Activated T-cell treated with anti-CD3 and anti-CD28 coated beads, Interleukin-2, amount 50 U/mL, for 4 hours (primary cell): ENCODE results near the gene MYOCD. TPM values are rescaled to one million over a fixed set of nuclear protein-coding genes. Genes with fewer than 3 reads are reported as not detected.
"Not testable (repeated sequence)": the region's sequence is repeated elsewhere in the genome, so short reads cannot be mapped to it uniquely, and the experiment has no call there.

Experiments used
- ATAC-seq, 2 donors: fragments of 200-7000 bp; cut with Tn5 transposase; one replicate each; pipeline ENCODE4 v1.10.0; 2021
- DNase-seq: peaks from one replicate; pipeline ENCODE4 v3.0.0-alpha.2; 2020
- H3K27me3 Mint-ChIP-seq: one replicate; pipeline ENCODE4 v1.8.0; 2021; ENCODE audit warnings: low read depth, mixed read lengths
- H3K36me3 Mint-ChIP-seq: one replicate; pipeline ENCODE4 v1.8.0; 2022; ENCODE audit warnings: mixed read lengths; ENCODE audit not compliant: insufficient read depth
- H3K4me1 Mint-ChIP-seq: one replicate; pipeline ENCODE4 v1.8.0; 2021; ENCODE audit warnings: low read depth, mixed read lengths
- H3K4me3 Mint-ChIP-seq: one replicate; pipeline ENCODE4 v1.8.0; 2021; ENCODE audit warnings: mild to moderate bottlenecking, moderate library complexity, mixed read lengths
- H3K9me3 Mint-ChIP-seq: one replicate; pipeline ENCODE4 v1.8.0; 2021; ENCODE audit warnings: mixed read lengths
- total RNA-seq, 3 donors: library from RNA; stranded (reverse); gene quantifications; one replicate each; pipeline ENCODE4 v1.2.1, GENCODE V29; 2021

The MYOCD gene
- total RNA-seq, 3 donors from 2014 or later, result 0.03 TPM; not detected in 2

- Mint-ChIP-seq H3K4me3 (no peak overlapping the region), H3K36me3 (no peaks in the 10 kb centered on the region), H3K4me1 (no peaks in the 10 kb centered on the region), H3K9me3 (no peaks in the 10 kb centered on the region), H3K27me3 (peaks cover 2% of the 10 kb centered on the region)
- DNase-seq, result no peak
- no peak for ATAC-seq
Observed at GRCh38 chr17:12632785-12633184, 32.9 kb upstream of the MYOCD start.

- ATAC-seq, result no peak
- no peaks in the 10 kb centered on the region for H3K36me3 Mint-ChIP-seq
- H3K9me3 Mint-ChIP-seq, result no peaks in the 10 kb centered on the region
- no peak overlapping the region for H3K4me3 Mint-ChIP-seq
- peaks cover 3% of the 10 kb centered on the region for H3K27me3 Mint-ChIP-seq
- no peaks in the 10 kb centered on the region for H3K4me1 Mint-ChIP-seq
- DNase-seq, result no peak
Observed at GRCh38 chr17:12634789-12635414, 30.8 kb upstream of the MYOCD start.

GRCh38 chr17:12635996-12636395 lies 29.7 kb upstream of the MYOCD start:
- DNase-seq, H3K27me3 Mint-ChIP-seq, H3K36me3 Mint-ChIP-seq, H3K4me3 Mint-ChIP-seq, ATAC-seq, H3K4me1 Mint-ChIP-seq, H3K9me3 Mint-ChIP-seq: not testable (repeated sequence)

- H3K9me3 Mint-ChIP-seq, result no peaks in the 10 kb centered on the region
- H3K4me1 Mint-ChIP-seq, result no peaks in the 10 kb centered on the region
- H3K36me3 Mint-ChIP-seq, result no peaks in the 10 kb centered on the region
- no peak for DNase-seq
- no peak overlapping the region for H3K4me3 Mint-ChIP-seq
- ATAC-seq, result no peak
- H3K27me3 Mint-ChIP-seq, result peaks cover 3% of the 10 kb centered on the region
Observed at GRCh38 chr17:12637015-12637414, 28.7 kb upstream of the MYOCD start.

GRCh38 chr17:12637745-12638651 lies 27.7 kb upstream of the MYOCD start:
- H3K9me3 Mint-ChIP-seq, result no peaks in the 10 kb centered on the region
- no peaks in the 10 kb centered on the region for H3K4me1 Mint-ChIP-seq
- no peak for ATAC-seq
- no peak overlapping the region for H3K4me3 Mint-ChIP-seq
- peaks cover 3% of the 10 kb centered on the region for H3K27me3 Mint-ChIP-seq
- DNase-seq, result no peak
- H3K36me3 Mint-ChIP-seq, result no peaks in the 10 kb centered on the region

GRCh38 chr17:12640364-12640763 lies 25.3 kb upstream of the MYOCD start:
- H3K9me3 Mint-ChIP-seq, result no peaks in the 10 kb centered on the region
- ATAC-seq, result no peak
- H3K27me3 Mint-ChIP-seq, result peaks cover 3% of the 10 kb centered on the region
- H3K36me3 Mint-ChIP-seq, result no peaks in the 10 kb centered on the region
- H3K4me3 Mint-ChIP-seq, result no peak overlapping the region
- H3K4me1 Mint-ChIP-seq, result no peaks in the 10 kb centered on the region
- DNase-seq, result no peak

GRCh38 chr17:12641084-12641483 lies 24.6 kb upstream of the MYOCD start:
- no peak for ATAC-seq
- H3K36me3 Mint-ChIP-seq, result no peaks in the 10 kb centered on the region
- H3K4me1 Mint-ChIP-seq, result no peaks in the 10 kb centered on the region
- H3K4me3 Mint-ChIP-seq, result no peak overlapping the region
- DNase-seq, result no peak
- H3K27me3 Mint-ChIP-seq, result peaks cover 3% of the 10 kb centered on the region
- peaks cover 1% of the 10 kb centered on the region for H3K9me3 Mint-ChIP-seq

GRCh38 chr17:12642034-12642433 lies 23.7 kb upstream of the MYOCD start:
- peaks cover 3% of the 10 kb centered on the region for H3K27me3 Mint-ChIP-seq
- H3K4me3 Mint-ChIP-seq, result no peak overlapping the region
- no peak for ATAC-seq
- H3K4me1 Mint-ChIP-seq, result no peaks in the 10 kb centered on the region
- H3K9me3 Mint-ChIP-seq, result peaks cover 3% of the 10 kb centered on the region
- no peak for DNase-seq
- H3K36me3 Mint-ChIP-seq, result no peaks in the 10 kb centered on the region

GRCh38 chr17:12643822-12644221 lies 21.9 kb upstream of the MYOCD start:
- Mint-ChIP-seq H3K4me3 (no peak overlapping the region), H3K27me3 (no peaks in the 10 kb centered on the region), H3K9me3 (peaks cover 3% of the 10 kb centered on the region), H3K4me1 (no peaks in the 10 kb centered on the region), H3K36me3 (no peaks in the 10 kb centered on the region)
- ATAC-seq (no peak), DNase-seq (no peak)

GRCh38 chr17:12644623-12645022 lies 21.1 kb upstream of the MYOCD start:
- H3K4me3 Mint-ChIP-seq, result no peak overlapping the region
- H3K36me3 Mint-ChIP-seq, result no peaks in the 10 kb centered on the region
- H3K9me3 Mint-ChIP-seq, result peaks cover 3% of the 10 kb centered on the region
- DNase-seq, result no peak
- ATAC-seq, result no peak
- no peaks in the 10 kb centered on the region for H3K27me3 Mint-ChIP-seq
- no peaks in the 10 kb centered on the region for H3K4me1 Mint-ChIP-seq

- DNase-seq, result no peak
- Mint-ChIP-seq H3K9me3 (peaks cover 3% of the 10 kb centered on the region), H3K4me1 (no peaks in the 10 kb centered on the region), H3K27me3 (no peaks in the 10 kb centered on the region), H3K36me3 (no peaks in the 10 kb centered on the region), H3K4me3 (no peak overlapping the region)
- ATAC-seq, result no peak
Observed at GRCh38 chr17:12646761-12647422, 18.8 kb upstream of the MYOCD start.

- Mint-ChIP-seq H3K4me3 (no peak overlapping the region), H3K27me3 (no peaks in the 10 kb centered on the region), H3K36me3 (no peaks in the 10 kb centered on the region), H3K4me1 (no peaks in the 10 kb centered on the region), H3K9me3 (peaks cover 3% of the 10 kb centered on the region)
- no peak for DNase-seq
- no peak for ATAC-seq
Observed at GRCh38 chr17:12648498-12648897, 17.2 kb upstream of the MYOCD start.

- H3K4me3 Mint-ChIP-seq, result no peak overlapping the region
- H3K9me3 Mint-ChIP-seq, result peaks cover 3% of the 10 kb centered on the region
- H3K27me3 Mint-ChIP-seq, result no peaks in the 10 kb centered on the region
- H3K36me3 Mint-ChIP-seq, result no peaks in the 10 kb centered on the region
- no peak for ATAC-seq
- DNase-seq, result no peak
- no peaks in the 10 kb centered on the region for H3K4me1 Mint-ChIP-seq
Observed at GRCh38 chr17:12655936-12656335, 9.8 kb upstream of the MYOCD start.

- Mint-ChIP-seq H3K4me1 (no peaks in the 10 kb centered on the region), H3K4me3 (no peak overlapping the region)
Observed at GRCh38 chr17:12656354-12656753, 9.3 kb upstream of the MYOCD start.

More at GRCh38 chr17:12656354-12656753, 9.3 kb upstream of the MYOCD start:
- ATAC-seq (no peak), DNase-seq (no peak)
- H3K27me3 Mint-ChIP-seq, result peaks cover 3% of the 10 kb centered on the region
- H3K9me3 Mint-ChIP-seq, result peaks cover 3% of the 10 kb centered on the region
- no peaks in the 10 kb centered on the region for H3K36me3 Mint-ChIP-seq
